ENCODE measurements around the gene AMACR. TPM values are rescaled to one million over a fixed set of nuclear protein-coding genes. Genes with fewer than 3 reads are reported as not detected.

AMACR gene
- total and polyA plus RNA-seq, 2 of the 13 experiments (the other 11 are each of a cell fraction or from before 2014, with no cell fraction given): 8.9 to 19.7 TPM

DNA sequence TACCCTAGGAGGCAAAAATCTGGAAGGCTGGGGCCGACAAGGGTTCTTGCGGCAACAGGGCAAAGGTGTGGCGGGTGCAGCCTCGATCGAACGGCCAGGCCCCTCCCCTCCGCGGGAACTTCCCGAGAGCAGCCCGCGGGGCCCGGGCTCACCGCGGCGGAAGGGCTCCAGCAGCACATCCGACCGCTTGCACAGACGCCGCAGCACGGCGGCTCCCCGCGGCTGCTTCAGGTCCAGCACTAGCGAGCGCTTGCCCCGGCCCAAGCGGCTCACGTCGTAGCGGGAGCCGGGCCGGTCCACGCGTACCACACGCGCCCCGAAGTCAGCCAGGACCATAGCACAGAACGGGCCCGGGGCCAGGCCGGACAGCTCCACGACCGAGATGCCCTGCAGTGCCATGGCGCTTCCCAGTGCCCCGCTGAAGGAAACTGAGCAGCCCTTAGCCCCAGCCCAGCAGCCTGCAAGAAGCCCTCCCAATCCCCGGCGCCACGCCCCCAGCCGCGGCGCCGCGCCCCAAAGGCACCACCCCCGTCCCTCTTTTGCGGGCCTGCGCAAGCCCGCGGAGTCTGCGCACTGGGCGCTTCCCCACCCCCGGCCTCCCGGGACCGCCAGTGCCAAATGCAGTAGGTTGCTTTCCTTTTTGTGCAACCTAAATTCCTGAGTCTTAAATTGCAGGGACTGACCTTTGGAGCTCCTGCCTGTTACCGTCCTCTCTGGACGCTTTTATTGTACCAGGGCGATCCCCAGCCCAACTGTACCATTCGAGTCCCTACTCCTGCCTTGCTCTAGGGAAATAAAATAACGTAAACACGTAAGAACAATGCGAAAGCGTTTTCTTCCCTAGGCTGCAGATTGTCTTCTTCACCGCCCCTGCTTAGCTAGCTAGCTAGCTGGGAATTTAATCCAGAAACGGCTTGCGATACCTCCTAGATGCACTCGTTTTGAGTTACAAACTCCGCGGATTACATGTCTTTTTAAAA, at the start of gene AMACR (continued):
- TF ChIP-seq, protein P1, sequence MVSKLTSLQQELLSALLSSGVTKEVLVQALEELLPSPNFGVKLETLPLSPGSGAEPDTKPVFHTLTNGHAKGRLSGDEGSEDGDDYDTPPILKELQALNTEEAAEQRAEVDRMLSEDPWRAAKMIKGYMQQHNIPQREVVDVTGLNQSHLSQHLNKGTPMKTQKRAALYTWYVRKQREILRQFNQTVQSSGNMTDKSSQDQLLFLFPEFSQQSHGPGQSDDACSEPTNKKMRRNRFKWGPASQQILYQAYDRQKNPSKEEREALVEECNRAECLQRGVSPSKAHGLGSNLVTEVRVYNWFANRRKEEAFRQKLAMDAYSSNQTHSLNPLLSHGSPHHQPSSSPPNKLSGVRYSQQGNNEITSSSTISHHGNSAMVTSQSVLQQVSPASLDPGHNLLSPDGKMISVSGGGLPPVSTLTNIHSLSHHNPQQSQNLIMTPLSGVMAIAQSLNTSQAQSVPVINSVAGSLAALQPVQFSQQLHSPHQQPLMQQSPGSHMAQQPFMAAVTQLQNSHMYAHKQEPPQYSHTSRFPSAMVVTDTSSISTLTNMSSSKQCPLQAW (CRISPR knock-in tag; IDR thresholded peaks at IDR 0.05): peak; percentile 53
- peak; percentile 85 for TF ChIP-seq HNRNPL (IDR thresholded peaks at IDR 0.05; ENCODE audit: low read depth, low read length)
- TF ChIP-seq HMG20A (CRISPR knock-in tag; IDR thresholded peaks at IDR 0.05; ENCODE audit: borderline replicate concordance): no peak; the same call in 1 of the 2 replicates
- TF ChIP-seq ATM (IDR thresholded peaks at IDR 0.05; ENCODE audit: borderline replicate concordance): no peak
- no peak; the same call in 1 of the 2 replicates for TF ChIP-seq NR2C2 (CRISPR knock-in tag; IDR thresholded peaks at IDR 0.05; ENCODE audit: borderline replicate concordance)
- no peak for TF ChIP-seq TAF15 (IDR thresholded peaks at IDR 0.05; ENCODE audit: low read depth, low read length, poor library complexity, severe bottlenecking)
- TF ChIP-seq ADNP (CRISPR knock-in tag; IDR thresholded peaks at IDR 0.05): no peak
- TF ChIP-seq CHCHD3 (CRISPR knock-in tag; IDR thresholded peaks at IDR 0.05): peak; percentile 35; the same call in 1 of the 2 replicates
- peak; percentile 94 for TF ChIP-seq DRAP1 (CRISPR knock-in tag; IDR thresholded peaks at IDR 0.05)
- peak; percentile 68; the same call in 1 of the 2 replicates for TF ChIP-seq ZNF605 (CRISPR knock-in tag; IDR thresholded peaks at IDR 0.05)
- 0 out of 2 replicates have a peak, but pooled peaks have one; percentile 16 for TF ChIP-seq ONECUT2 (CRISPR knock-in tag; IDR thresholded peaks at IDR 0.05)
- TF ChIP-seq GMEB1 (CRISPR knock-in tag; IDR thresholded peaks at IDR 0.05; ENCODE audit: borderline replicate concordance): peak; percentile 60
- no peak for TF ChIP-seq ZNF552 (CRISPR knock-in tag; IDR thresholded peaks at IDR 0.05; ENCODE audit: borderline replicate concordance)
- TF ChIP-seq ZFP36 (IDR thresholded peaks at IDR 0.05; ENCODE audit: borderline replicate concordance, low read depth, low read length, partially characterized antibody): no peak
- TF ChIP-seq SMAD3 (CRISPR knock-in tag; IDR thresholded peaks at IDR 0.05): no peak
- TF ChIP-seq STAT5B (CRISPR knock-in tag; IDR thresholded peaks at IDR 0.05): no peak
- peak in 1 of 2 experiments; percentile 61; a peak in 2 of 4 replicates for TF ChIP-seq EP300 (IDR thresholded peaks at IDR 0.05; ENCODE audit: low read depth in 2 of 2, low read length in 2 of 2)
- peak; percentile 47; the same call in 1 of the 2 replicates for TF ChIP-seq EP300 (CRISPR knock-in tag; IDR thresholded peaks at IDR 0.05; ENCODE audit: borderline replicate concordance)
- peak; percentile 81 to 83 for TF ChIP-seq HMGXB4 (CRISPR knock-in tag; IDR thresholded peaks at IDR 0.05; ENCODE audit: borderline replicate concordance in 1 of 2, low read depth in 1 of 2)
- TF ChIP-seq NFATC3 (CRISPR knock-in tag; IDR thresholded peaks at IDR 0.05): 0 out of 2 replicates have a peak, but pooled peaks have one; percentile 52
- TF ChIP-seq ZNF572 (CRISPR knock-in tag; IDR thresholded peaks at IDR 0.05): no peak
- no peak for TF ChIP-seq GTF2F1 (IDR thresholded peaks at IDR 0.05; ENCODE audit: low read length)
- peak; percentile 87; the same call in 1 of the 2 replicates for TF ChIP-seq ZNF124 (CRISPR knock-in tag; IDR thresholded peaks at IDR 0.05)
- TF ChIP-seq KLF12 (CRISPR knock-in tag; IDR thresholded peaks at IDR 0.05; ENCODE audit: borderline replicate concordance): no peak
